GM12878 (cell line): ENCODE data around the gene NUAK2. TPM values are rescaled to one million over a fixed set of nuclear protein-coding genes. Genes with fewer than 3 reads are reported as not detected.

ENCODE experiments used
- ATAC-seq: fragments of 200-7000 bp; cut with Tn5 transposase; 3 replicates; pipeline ENCODE4 v1.9.1; 2020; ENCODE audit warnings: mild to moderate bottlenecking, moderate library complexity
- BruUV-seq: library from RNA; stranded (reverse); fragments of 400-500 nt; replicated peaks from 2 replicates; lab custom pipeline; 2021; lab: Mats Ljungman, UMichigan
- CTCF ChIA-PET: fragments of 300-600 bp; sonication (Branson Sonifier 250); formaldehyde crosslinking; extraction: SDS; loops from one replicate; lab custom pipeline; 2021; ENCODE audit warnings: inconsistent platforms; lab: Yijun Ruan, JAX
- POLR2A ChIA-PET: fragments of 350-600 bp; formaldehyde crosslinking; extraction: SDS; loops from one replicate; lab custom pipeline; 2021; ENCODE audit warnings: inconsistent platforms; lab: Charles Lee
- RAD21 ChIA-PET: fragments of 300-600 bp; sonication (Branson Sonifier 250); formaldehyde crosslinking; loops from one replicate; lab custom pipeline; 2023; ENCODE audit warnings: antibody characterized with exemption; ENCODE audit not compliant: unreplicated experiment; lab: Charles Lee
- SMC1A ChIA-PET: fragments of 300-600 bp; sonication (Branson Sonifier 250); formaldehyde crosslinking; loops from one replicate; lab custom pipeline; 2023; ENCODE audit not compliant: unreplicated experiment, uncharacterized antibody; lab: Charles Lee
- DNase-seq: peaks from one replicate; pipeline ENCODE4 v3.0.0-alpha.2; 2011; ENCODE audit warnings: low read depth, low spot score
- FAIRE-seq: peaks from 3 replicates; lab custom pipeline; 2011; peaks lifted over from hg19 to GRCh38; lab: Jason Lieb, UNC
- H2AFZ ChIP-seq: 2 replicates; pipeline ENCODE4 v1.6.0; 2011; ENCODE audit warnings: low read depth, low read length, control low read depth; ENCODE audit not compliant: control insufficient read depth
- H3K27ac ChIP-seq: 2 replicates; pipeline ENCODE4 v1.5.1; 2011; ENCODE audit warnings: control low read depth; ENCODE audit not compliant: control insufficient read depth, insufficient read depth
- H3K27me3 ChIP-seq, 2 experiments: replicated peaks in 1 of 2; 2 replicates each; pipeline versions ENCODE4 v1.6.0 to v1.6.1; 2011; ENCODE audit warnings: low read length in 1 of 2; ENCODE audit not compliant: control insufficient read depth in 2 of 2, insufficient read depth in 2 of 2
- H3K36me3 ChIP-seq, 2 experiments: 2 replicates each; pipeline ENCODE4 v1.5.1; 2011; ENCODE audit warnings: low read length in 1 of 2; ENCODE audit not compliant: control insufficient read depth in 2 of 2, insufficient read depth in 2 of 2
- H3K4me1 ChIP-seq: 2 replicates; pipeline ENCODE4 v1.6.1; 2011; ENCODE audit warnings: mild to moderate bottlenecking, low read length, moderate library complexity, mixed read lengths; ENCODE audit not compliant: control insufficient read depth, insufficient read depth
- H3K4me2 ChIP-seq: 2 replicates; pipeline ENCODE4 v1.6.0; 2011; ENCODE audit warnings: control low read depth; ENCODE audit not compliant: control insufficient read depth, insufficient read depth
- H3K4me3 ChIP-seq: fragments of 200-600 bp; sonication (generic); 2 replicates; pipeline ENCODE4 v1.5.1; 2016
- H3K79me2 ChIP-seq: 2 replicates; pipeline ENCODE4 v1.6.0; 2011; ENCODE audit warnings: low read length; ENCODE audit not compliant: control insufficient read depth, insufficient read depth
- H3K9ac ChIP-seq: 2 replicates; pipeline ENCODE4 v1.8.0; 2011; ENCODE audit warnings: low read length, control low read depth, mixed read lengths; ENCODE audit not compliant: control insufficient read depth, insufficient read depth
- H3K9me3 ChIP-seq: replicated peaks from 3 replicates; pipeline ENCODE4 v1.5.1; 2011; ENCODE audit warnings: mild to moderate bottlenecking, low read length; ENCODE audit not compliant: control insufficient read depth, insufficient read depth
- H4K20me1 ChIP-seq: 2 replicates; pipeline ENCODE4 v1.6.0; 2011; ENCODE audit not compliant: control insufficient read depth, insufficient read depth
- BHLHE40 ChIP-seq, 2 experiments: fragments of 450-650 bp in 1 of 2; IDR thresholded peaks; 2 replicates each; pipeline ENCODE4 v1.6.1; 2011 to 2017; ENCODE audit warnings: low read depth in 2 of 2, borderline replicate concordance in 1 of 2, improper control_type of control experiment in 1 of 2, low read length in 1 of 2, mild to moderate bottlenecking in 1 of 2
- CEBPB ChIP-seq, 2 experiments: fragments of 150-350 bp in 1 of 2; IDR thresholded peaks; 2 replicates each; pipeline ENCODE4 v1.6.1; 2012 to 2014; ENCODE audit warnings: low read depth in 2 of 2, low read length in 2 of 2, borderline replicate concordance in 1 of 2, inconsistent platforms in 1 of 2
- CHD2 ChIP-seq: IDR thresholded peaks from 2 replicates; pipeline ENCODE4 v1.6.1; 2011; ENCODE audit warnings: low read depth, low read length, improper control_type of control experiment, borderline replicate concordance
- CTCF ChIP-seq, 3 experiments: IDR thresholded peaks in 2 of 3; conservative IDR thresholded peaks in 1 of 3; 2 replicates each; pipeline ENCODE4 v1.5.1; 2011; ENCODE audit warnings: low read depth in 3 of 3, low read length in 3 of 3, mild to moderate bottlenecking in 3 of 3, control low read depth in 2 of 3, moderate library complexity in 2 of 3, inconsistent platforms in 1 of 3, mixed read lengths in 1 of 3; ENCODE audit not compliant: control insufficient read depth in 2 of 3, insufficient read depth in 1 of 3; ENCODE audit errors: extremely low read depth in 1 of 3
- GABPA ChIP-seq: IDR thresholded peaks from 2 replicates; pipeline ENCODE4 v1.6.1; 2014; ENCODE audit warnings: antibody characterized with exemption, low read depth, mild to moderate bottlenecking, inconsistent platforms
- GATAD2B ChIP-seq: fragments of 450-650 bp; conservative IDR thresholded peaks from 2 replicates; pipeline ENCODE4 v1.6.1; 2017; ENCODE audit warnings: low read depth, mild to moderate bottlenecking, moderate library complexity
- JUND ChIP-seq: IDR thresholded peaks from 2 replicates; pipeline ENCODE4 v1.6.1; 2012; ENCODE audit warnings: low read depth, mild to moderate bottlenecking, low read length, improper control_type of control experiment, moderate library complexity
- NFYA ChIP-seq: IDR thresholded peaks from 2 replicates; pipeline ENCODE4 v1.6.1; 2011; ENCODE audit warnings: low read depth, mild to moderate bottlenecking, low read length, improper control_type of control experiment, borderline replicate concordance
- NFYB ChIP-seq: IDR thresholded peaks from 2 replicates; pipeline ENCODE4 v1.6.1; 2011; ENCODE audit warnings: low read depth, mild to moderate bottlenecking, low read length, improper control_type of control experiment, moderate library complexity; ENCODE audit not compliant: insufficient read depth
- NR2F1 ChIP-seq: fragments of 450-650 bp; conservative IDR thresholded peaks from 2 replicates; pipeline ENCODE4 v1.6.1; 2017; ENCODE audit warnings: mild to moderate bottlenecking
- PML ChIP-seq: IDR thresholded peaks from 2 replicates; pipeline ENCODE4 v1.6.1; 2012; ENCODE audit warnings: low read length, inconsistent platforms
- POLR2A ChIP-seq: IDR thresholded peaks from 2 replicates; pipeline ENCODE4 v1.6.1; 2011; ENCODE audit warnings: low read depth, mild to moderate bottlenecking, low read length
- SIN3A ChIP-seq: IDR thresholded peaks from 2 replicates; pipeline ENCODE4 v1.6.1; 2012; ENCODE audit warnings: low read depth, low read length, improper control_type of control experiment
- SMAD1 ChIP-seq: fragments of 450-650 bp; IDR thresholded peaks from 2 replicates; pipeline ENCODE4 v1.6.1; 2018; ENCODE audit warnings: mild to moderate bottlenecking, low read depth; ENCODE audit not compliant: partially characterized antibody
- SMARCA5 ChIP-seq: fragments of 450-650 bp; IDR thresholded peaks from 2 replicates; pipeline ENCODE4 v1.6.1; 2017; ENCODE audit warnings: mild to moderate bottlenecking
- SREBF2 ChIP-seq: IDR thresholded peaks from 2 replicates; pipeline ENCODE4 v1.6.1; 2012; ENCODE audit warnings: mild to moderate bottlenecking, low read length
- TCF3 ChIP-seq: IDR thresholded peaks from 2 replicates; pipeline ENCODE4 v1.6.1; 2012; ENCODE audit warnings: low read depth, mild to moderate bottlenecking, low read length, borderline replicate concordance; ENCODE audit not compliant: insufficient read depth
- TCF7 ChIP-seq: IDR thresholded peaks from 2 replicates; pipeline ENCODE4 v1.6.1; 2014; ENCODE audit warnings: antibody characterized with exemption, borderline replicate concordance
- USF2 ChIP-seq: IDR thresholded peaks from 2 replicates; pipeline ENCODE4 v1.6.1; 2011; ENCODE audit warnings: low read depth, low read length, improper control_type of control experiment, borderline replicate concordance
- YY1 ChIP-seq: IDR thresholded peaks from 2 replicates; pipeline ENCODE4 v1.6.1; 2011; ENCODE audit warnings: low read depth, mild to moderate bottlenecking, low read length
- WGBS: methylation state at CpG from one replicate; pipeline ENCODE4 v1.1.6; 2016; ENCODE audit warnings: low lambda C conversion rate; ENCODE audit not compliant: insufficient replicate concordance, insufficient coverage; ENCODE audit errors: missing lambda C conversion rate; 5-methylcytosine and 5-hydroxymethylcytosine counted together
- in situ Hi-C: fragments of 300-500 bp; cut with MboI; formaldehyde crosslinking; loops from 9 replicates; pipeline ENCODE4 v1.14.3; 2018; ENCODE audit warnings: mixed read lengths
- intact Hi-C: fragments of 100-400 bp; cut with micrococcal nuclease; formaldehyde crosslinking; loops from one replicate; pipeline ENCODE4 v1.14.2; 2022; ENCODE audit not compliant: unreplicated experiment
- polyA plus RNA-seq, 11 experiments: library from polyadenylated mRNA; depleted of rRNA in 4 of 11; unstranded in 6 of 11; stranded (reverse) in 5 of 11; fragments of >200 nt; fragmentation: Nextera tagmentation in 4 of 11; fragmentation: Illumina TruSeq in 1 of 11; extraction: Ambion mirVana in 4 of 11; extraction: Trizol in 1 of 11; gene quantifications; 1 replicate in 1 of 11; 2 replicates in 10 of 11; pipeline versions ENCODE4 v1.2.1 to v1.2.3, GENCODE V29; 2011 to 2016; ENCODE audit warnings: inconsistent platforms in 2 of 11, missing spikeins in 2 of 11, low read depth in 1 of 11
- total RNA-seq, 4 experiments: library from RNA; depleted of rRNA in 3 of 4; stranded (reverse); fragments of >200 nt in 3 of 4; fragmentation: Illumina TruSeq in 1 of 4; extraction: Trizol in 1 of 4; gene quantifications; 2 replicates each; pipeline versions ENCODE4 v1.2.1 to v1.2.3, GENCODE V29; 2013 to 2021

The NUAK2 gene
- total and polyA plus RNA-seq, 10 of the 15 experiments (the other 5 are each of a cell fraction or from before 2014, with no cell fraction given), result 0.27 to 3.0 (median 1.2) TPM

GRCh38 chr1:205284420-205285144 lies 37.0 kb downstream of the NUAK2 start:
- Histone ChIP-seq H3K4me2 (peak overlapping the region; percentile 71), H3K27me3 (no peaks in the 10 kb centered on the region; a peak in 1 of 4 replicates), H3K9me3 (no peaks in the 10 kb centered on the region), H3K4me3 (0 out of 2 replicates have a peak overlapping the region, but pooled peaks have one; percentile 32), H3K9ac (peak overlapping the region; percentile 28; the same call in 1 of the 2 replicates), H3K27ac (no peak overlapping the region), H3K36me3 (no peaks in the 10 kb centered on the region), H3K4me1 (peaks cover 64% of the 10 kb centered on the region), H2AFZ (peak overlapping the region; percentile 24; the same call in 1 of the 2 replicates), H3K79me2 (no peaks in the 10 kb centered on the region), H4K20me1 (no peaks in the 10 kb centered on the region; the same call in 1 of the 2 replicates)
- in situ Hi-C loops, result loop anchor here (5.0 kb wide), 2 partner anchors 38 to 768 kb away; partner anchors contain the start of genes NUAK2 and RHEX
- SMC1A ChIA-PET, result interaction anchor here (0.9 to 25.9 kb wide), 8 partner anchors 10 to 200 kb away, joined by 3 to 1445 read pairs (median 4); partner anchors contain the start of gene NUAK2
- BruUV-seq, result no TSS peak
- ATAC-seq, result peak; percentile 61
- WGBS, result 80% methylated on average over 7 of the region's 7 CpGs
- FAIRE-seq, result peak; percentile 47
- RAD21 ChIA-PET, result interaction anchor here (1.0 to 9.4 kb wide), 8 partner anchors 10 to 240 kb away, joined by 3 to 527 read pairs (median 13); partner anchors contain the start of gene NUAK2
- CTCF ChIA-PET, result interaction anchor here (0.7 to 59.5 kb wide), 4 partner anchors 14 to 66 kb away, joined by 3 to 2333 read pairs (median 1171); partner anchors contain the start of gene NUAK2
- intact Hi-C loops, result loop anchor here (1.0 to 10.0 kb wide), 4 partner anchors 29 to 773 kb away; partner anchors contain the start of genes ELK4 and NUAK2
- DNase-seq, result no peak
- POLR2A ChIA-PET, result interaction anchor here (0.6 to 9.0 kb wide), 9 partner anchors 10 to 345 kb away, joined by 3 to 151 read pairs (median 11); partner anchors contain the start of gene NUAK2
- TF ChIP-seq GABPA (no peak), PML (no peak), TCF7 (peak; percentile 92), NFYA (no peak), NFYB (no peak), SMARCA5 (0 out of 2 replicates have a peak, but pooled peaks have one; percentile 32), GATAD2B (0 out of 2 replicates have a peak, but pooled peaks have one; percentile 47), CTCF (IDR thresholded peaks at IDR 0.05 in 2 of 3, conservative IDR thresholded peaks at IDR 0.05 in 1 of 3; ENCODE audit: control insufficient read depth in 2 of 3, extremely low read depth in 1 of 3, insufficient read depth in 1 of 3, low read depth in 3 of 3, low read length in 3 of 3) (0 out of 6 replicates have a peak, but pooled peaks of 1 of the 3 experiments have one; percentile 0), USF2 (no peak), YY1 (peak; percentile 78), POLR2A (0 out of 2 replicates have a peak, but pooled peaks have one; percentile 29), SIN3A (peak; percentile 29; the same call in 1 of the 2 replicates), TCF3 (no peak), CEBPB (IDR thresholded peaks at IDR 0.05; ENCODE audit: borderline replicate concordance in 1 of 2, low read depth in 2 of 2, low read length in 2 of 2) (peak in 1 of 2 experiments; percentile 67; a peak in 1 of 4 replicates), JUND (peak; percentile 51; the same call in 1 of the 2 replicates), BHLHE40 (IDR thresholded peaks at IDR 0.05; ENCODE audit: borderline replicate concordance in 1 of 2, low read depth in 2 of 2, low read length in 1 of 2) (peak; percentile 37 to 80; a peak in 3 of 4 replicates), CHD2 (peak; percentile 57; the same call in 1 of the 2 replicates), SREBF2 (no peak), SMAD1 (peak; percentile 48), NR2F1 (0 out of 2 replicates have a peak, but pooled peaks have one; percentile 35)
